HUDEP-2 (cell line): ENCODE results near the gene MOGAT3.

Experiments
- DNase-seq, 76 experiments: peaks; one replicate each; lab custom pipeline; 2025; ENCODE audit not compliant: unreplicated experiment in 76 of 76; lab: John Stamatoyannopoulos, UW

MOGAT3 gene, protein sequence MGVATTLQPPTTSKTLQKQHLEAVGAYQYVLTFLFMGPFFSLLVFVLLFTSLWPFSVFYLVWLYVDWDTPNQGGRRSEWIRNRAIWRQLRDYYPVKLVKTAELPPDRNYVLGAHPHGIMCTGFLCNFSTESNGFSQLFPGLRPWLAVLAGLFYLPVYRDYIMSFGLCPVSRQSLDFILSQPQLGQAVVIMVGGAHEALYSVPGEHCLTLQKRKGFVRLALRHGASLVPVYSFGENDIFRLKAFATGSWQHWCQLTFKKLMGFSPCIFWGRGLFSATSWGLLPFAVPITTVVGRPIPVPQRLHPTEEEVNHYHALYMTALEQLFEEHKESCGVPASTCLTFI

DNA sequence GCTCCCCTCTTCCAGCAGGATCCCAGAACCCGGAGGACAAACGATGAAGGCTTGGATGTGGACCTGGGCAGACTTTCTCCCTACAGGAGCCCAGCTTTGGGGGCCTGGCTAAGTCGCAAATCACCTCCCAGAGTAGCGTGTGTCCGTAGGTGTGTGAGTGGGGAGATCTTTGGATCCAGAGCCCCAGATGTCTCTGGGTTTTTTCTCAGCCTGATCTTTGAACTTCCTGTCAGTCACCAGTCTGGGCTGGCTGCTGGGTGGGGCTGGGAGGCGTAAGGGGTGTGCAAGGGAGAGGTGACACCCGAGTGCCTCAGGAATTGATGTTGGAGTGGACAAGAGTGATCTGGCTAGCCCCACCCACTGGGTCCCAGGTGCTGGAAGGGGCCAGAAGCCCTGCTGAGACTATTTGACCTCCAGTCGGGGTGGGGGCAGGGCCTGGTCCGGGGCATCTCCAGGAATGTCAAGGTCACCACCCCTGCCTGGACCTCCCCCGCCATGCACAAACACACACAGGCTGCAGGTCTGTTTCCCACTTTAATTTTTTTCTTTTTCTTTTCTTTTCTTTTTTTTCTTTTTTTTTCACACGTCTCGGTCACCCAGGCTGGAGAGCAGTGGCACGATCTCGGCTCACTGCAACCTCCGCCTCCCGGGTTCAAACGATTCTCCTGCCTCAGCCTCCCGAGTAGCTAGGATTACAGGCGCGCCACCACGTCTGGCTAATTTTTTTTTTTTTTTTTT, at the start of gene MOGAT3:
Gene MOGAT3 (minus strand): TSS at position 175 of the 738 bp plus-strand sequence. CDS start 182 bp downstream, outside the sequence.
- DNase-seq: peak in 1 of 76 experiments; percentile 2

DNA sequence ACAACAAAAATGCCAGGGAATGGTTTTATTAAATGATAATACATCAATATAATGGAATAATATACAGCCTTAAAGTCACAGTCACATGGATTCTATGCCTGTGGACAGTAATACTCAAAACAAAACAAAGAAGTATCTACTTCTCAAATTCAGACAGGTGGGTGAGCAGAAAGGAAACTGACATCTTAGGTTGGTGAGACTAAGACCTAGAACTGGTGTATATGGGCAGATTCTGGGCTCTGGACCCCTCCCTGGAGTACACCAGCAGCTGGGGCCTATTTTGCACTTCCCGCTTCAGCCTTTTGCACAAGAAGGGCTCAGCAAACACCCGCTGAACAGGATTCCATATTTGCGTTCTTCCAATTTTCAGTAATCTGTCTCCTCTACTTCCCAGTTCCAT, 49.5 kb upstream of the MOGAT3 start:
- DNase-seq: no peak

DNA sequence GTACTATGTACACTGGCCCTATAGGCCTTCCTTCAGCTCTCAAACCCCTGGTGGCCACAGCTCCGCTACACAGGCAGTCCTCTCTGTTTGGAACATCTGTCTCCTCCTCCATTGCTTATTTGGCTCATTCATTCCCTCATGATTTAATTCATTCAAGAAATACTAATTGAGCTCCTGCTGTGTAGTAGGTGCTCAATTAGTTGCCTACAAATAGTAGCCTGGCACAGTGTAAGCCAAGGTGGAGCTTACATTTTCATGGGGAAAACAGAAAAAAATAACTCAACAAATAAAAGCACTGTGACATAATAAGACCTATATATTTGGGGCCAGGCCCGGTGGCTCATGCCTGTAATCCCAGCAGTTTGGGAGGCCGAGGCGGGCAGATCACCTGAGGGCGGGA, 47.4 kb upstream of the MOGAT3 start:
- no peak for DNase-seq

DNA sequence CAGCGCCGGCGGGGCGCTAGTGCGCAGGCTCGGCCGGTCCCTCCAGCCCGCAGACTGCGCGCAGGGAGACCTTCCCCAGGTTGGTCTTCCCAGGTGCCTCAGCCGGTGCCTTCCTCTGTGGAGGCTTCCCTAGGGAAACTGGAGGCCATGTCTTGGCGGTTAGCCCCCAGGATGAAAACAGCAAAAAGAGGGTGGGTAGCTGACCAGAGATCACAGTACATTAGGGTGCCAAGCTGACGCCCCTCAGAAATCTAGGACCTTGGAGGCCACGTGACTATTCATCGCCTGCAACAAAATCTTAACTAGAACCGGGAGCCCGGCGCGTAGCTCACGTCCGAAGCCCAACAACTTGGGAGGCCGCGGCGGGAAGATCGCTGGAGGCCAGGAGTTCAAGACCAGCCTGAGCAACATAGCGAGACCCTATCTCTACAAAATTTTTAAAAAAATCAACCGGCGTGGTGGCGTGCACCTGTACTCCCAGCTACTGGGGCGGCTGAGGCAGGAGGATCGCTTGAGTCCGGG, 44.4 kb upstream of the MOGAT3 start:
- no peak for DNase-seq

DNA sequence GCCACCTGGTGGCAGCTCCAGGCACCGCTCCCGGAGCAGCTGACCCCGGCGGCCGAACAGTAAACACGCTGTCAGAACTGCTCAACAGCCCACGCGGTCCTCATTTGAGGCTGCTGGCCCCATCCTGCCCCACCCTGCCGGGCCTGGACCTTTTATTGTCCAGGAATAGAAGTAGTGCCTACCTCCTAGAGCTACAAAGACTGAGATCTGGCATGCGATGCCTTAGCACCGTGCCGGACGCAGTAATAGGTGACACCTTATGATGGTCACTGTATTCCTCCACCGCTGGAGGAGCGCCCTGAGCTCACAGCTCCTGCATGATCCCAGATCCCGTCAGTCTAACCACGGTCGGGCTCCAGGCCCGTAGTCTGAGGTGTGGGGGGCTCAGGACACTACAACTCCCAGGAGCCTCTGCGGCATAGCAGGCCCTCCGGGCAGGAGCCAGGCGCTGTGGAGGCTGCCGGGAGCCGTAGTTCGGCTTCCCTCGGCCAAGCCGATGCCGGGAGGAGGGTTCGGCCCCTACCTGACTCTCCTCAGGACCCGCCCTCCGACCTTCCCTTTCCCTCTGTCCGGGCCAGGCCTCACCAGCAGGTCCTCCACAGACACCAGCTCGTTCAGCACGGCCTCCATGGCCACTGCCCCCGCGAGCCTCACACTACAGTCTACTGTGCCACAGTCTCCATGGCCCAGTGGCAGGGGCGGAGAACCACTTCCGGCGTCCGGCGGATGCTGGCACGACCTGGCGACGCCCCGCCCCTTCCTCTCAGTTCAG, 43.7 kb upstream of the MOGAT3 start, which contains the start of gene FIS1:
Gene FIS1 (minus strand): TSS at position 707 of the 772 bp plus-strand sequence. CDS start 77 bp downstream, at position 630.
- peak in 75 of 76 experiments; percentile 45 to 92 (median 84) for DNase-seq

DNA sequence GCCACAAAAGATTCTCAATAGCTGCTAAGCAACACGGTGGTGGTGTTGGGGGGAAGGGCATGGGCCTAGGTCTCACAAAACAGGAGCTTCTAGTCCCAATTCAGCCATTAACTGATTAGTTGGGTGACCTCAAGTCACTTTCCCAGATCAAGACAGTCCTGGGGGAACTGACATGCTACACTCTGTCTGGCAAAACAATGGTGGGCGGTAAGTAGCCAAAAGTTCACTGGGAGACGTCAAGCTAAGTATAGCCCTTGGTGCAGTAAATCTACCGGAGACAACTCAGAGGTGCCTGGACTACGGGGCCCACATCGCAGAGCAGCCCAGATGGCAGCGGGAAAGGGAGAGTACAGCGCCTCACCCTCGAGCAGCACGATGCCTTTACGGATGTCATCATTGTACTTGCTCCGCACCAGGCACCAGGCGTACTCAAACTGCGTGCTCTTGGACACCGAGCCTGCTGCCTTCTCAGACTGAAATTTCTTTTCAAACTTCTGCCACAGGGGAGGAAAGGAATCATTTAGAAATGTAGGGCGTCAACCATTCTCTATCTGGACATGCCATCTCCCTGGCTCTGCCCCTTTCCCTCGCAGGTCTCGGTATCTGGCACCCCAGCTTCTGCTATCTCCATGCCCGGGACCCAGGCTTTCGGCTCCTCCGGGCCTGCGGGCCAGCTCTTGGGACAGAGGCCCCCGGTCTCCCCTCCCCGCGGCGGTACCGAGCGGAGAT, 43.0 kb upstream of the MOGAT3 start:
- peak in 74 of 76 experiments; percentile 41 to 94 (median 85) for DNase-seq

DNA sequence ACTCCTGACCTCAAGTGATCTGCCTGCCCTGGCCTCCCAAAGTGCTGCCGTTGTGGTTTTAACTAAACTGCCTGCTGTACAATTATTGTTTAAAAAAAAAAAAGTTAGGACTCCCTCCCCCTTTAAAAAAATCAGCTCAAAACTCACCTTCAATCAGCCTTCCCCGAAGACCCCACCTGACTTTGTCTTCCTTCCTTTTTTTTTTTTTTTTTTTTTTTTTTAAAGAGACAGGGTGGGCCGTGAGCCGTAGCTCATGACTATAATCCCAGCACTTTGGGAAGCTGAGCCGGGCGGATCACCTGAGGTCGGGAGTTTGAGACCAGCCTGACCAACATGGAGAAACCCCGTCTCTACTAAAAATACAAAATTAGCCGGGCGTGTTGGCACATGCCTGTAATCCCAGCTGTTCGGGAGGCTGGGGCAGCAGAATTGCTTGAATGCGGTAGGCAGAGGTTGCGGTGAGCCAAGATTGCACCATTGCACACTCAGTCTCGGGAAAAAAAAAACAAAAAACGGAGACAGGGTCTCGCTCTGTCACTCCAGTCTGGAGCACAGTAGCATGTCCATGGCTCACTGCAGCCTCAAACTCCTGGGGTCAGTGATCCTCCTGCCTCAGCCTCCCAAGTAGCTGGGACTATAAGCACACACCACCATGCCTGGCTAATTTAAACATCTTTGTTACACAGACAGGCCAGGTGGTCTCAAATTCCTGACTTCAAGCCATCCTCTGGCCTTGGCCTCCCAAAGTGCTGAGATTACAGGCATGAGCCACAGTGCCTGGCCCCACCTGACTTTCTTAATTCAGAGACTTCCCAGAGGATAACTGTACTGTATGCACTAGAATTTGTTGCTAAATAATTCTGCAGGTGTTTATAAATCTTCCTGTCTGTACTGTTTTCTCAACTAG, 40.9 kb upstream of the MOGAT3 start:
- peak in 2 of 76 experiments; percentile 4 to 11 for DNase-seq

DNA sequence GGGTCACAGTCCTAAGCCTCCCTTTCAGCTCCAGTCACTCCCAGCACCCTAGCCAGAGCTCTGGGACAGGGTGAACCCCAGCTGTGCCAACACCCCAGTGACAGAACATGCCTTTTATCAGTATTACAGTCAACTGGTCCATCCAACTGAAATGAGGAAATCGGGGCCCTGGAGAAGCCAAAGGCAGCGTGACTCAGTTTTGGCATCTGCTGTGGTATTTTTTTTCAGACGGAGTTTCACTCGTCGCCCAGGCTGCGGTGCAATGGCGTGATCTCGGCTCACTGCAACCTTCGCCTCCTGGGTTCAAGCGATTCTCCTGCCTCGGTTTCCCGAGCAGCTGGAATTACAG, 40.2 kb upstream of the MOGAT3 start:
- DNase-seq: peak in 21 of 76 experiments; percentile 4 to 56 (median 28)

DNA sequence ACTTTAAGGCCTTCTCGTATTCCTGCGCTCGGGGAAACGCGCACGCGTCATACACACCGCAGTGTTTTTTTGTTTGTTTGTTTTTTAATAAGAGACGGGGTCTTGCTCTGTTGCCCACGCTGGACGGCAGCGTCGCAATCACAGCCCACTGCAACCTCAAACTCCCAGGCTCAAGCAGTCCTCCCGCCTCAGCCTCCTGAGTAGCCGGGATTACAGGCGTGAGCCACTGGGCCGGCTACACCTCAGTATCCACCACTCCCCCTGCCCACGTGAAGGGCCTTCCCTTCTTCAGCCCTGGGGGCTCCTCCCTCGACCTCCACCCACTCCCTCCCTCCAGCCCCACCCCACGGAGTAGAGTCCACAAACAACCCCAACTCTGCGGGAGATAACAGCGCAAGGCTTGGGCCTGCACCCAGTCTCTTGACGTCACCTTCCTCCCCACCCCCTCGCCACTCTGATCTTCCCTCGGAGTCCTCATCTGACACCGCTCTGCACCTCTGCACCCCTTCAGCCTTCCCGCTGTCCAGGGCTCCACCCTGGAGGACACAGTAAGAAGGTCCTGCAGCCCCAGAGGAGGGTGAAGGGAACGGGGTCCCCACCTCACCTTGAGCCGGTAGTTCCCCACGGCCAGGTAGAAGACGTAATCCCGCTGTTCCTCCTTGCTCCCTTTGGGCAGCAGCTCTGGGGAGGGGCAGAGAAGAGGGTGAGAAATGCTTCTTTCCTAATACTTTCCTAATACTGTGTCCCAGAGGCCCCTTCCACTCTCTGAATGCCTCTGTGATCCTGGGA, 39.6 kb upstream of the MOGAT3 start:
- DNase-seq: peak in 74 of 76 experiments; percentile 11 to 91 (median 74)

DNA sequence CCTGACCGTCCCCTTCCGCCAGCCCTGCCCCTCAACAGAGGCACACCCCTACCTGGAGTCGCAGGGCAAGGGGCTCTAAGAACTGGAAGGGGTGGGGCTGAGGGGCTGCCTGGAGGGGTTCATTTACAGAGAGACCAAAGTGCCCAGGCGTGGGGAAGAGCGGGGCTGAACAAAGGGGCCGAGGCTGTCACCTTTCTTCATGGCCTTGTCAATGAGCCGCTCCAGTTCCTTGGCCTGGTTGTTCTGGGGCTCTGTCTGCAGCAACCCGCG, 39.0 kb upstream of the MOGAT3 start:
- no peak for DNase-seq

DNA sequence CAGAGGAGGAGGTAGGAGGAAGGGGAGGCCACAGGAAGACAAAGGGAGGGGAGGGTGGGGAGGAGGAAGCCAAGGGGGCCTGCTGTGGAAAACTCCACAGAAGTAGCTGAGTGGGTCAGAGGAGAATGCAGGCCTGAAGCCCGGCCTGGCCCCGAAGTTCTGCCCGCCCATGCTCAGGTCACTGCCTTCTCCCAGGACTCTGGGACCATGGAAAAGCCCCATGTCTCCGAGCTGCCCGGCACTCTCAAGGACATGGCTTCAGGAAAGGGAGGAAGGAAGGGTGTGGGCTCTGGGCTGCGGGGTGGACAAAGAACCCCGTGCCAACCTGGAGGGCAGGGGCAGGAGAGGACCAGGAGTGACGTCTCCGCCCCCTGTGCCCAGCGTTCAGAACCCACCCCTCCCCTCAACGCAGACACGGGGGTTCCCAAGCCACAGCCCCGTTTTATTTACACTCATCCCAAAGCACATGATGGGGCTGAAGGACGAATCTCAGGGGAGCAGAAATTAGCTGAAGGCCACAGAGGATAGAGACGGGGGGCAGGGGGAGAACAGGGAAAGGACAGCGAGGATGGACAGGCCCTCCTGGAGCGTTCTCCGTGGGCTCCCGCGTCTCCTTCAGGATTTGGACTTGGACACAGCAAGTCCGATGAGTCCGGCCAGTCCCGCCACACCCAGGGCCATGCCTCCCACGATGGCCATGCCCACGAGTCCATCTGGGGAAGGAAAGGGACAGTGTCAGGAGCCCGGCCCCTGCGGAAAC, 38.5 kb upstream of the MOGAT3 start:
- no peak for DNase-seq

DNA sequence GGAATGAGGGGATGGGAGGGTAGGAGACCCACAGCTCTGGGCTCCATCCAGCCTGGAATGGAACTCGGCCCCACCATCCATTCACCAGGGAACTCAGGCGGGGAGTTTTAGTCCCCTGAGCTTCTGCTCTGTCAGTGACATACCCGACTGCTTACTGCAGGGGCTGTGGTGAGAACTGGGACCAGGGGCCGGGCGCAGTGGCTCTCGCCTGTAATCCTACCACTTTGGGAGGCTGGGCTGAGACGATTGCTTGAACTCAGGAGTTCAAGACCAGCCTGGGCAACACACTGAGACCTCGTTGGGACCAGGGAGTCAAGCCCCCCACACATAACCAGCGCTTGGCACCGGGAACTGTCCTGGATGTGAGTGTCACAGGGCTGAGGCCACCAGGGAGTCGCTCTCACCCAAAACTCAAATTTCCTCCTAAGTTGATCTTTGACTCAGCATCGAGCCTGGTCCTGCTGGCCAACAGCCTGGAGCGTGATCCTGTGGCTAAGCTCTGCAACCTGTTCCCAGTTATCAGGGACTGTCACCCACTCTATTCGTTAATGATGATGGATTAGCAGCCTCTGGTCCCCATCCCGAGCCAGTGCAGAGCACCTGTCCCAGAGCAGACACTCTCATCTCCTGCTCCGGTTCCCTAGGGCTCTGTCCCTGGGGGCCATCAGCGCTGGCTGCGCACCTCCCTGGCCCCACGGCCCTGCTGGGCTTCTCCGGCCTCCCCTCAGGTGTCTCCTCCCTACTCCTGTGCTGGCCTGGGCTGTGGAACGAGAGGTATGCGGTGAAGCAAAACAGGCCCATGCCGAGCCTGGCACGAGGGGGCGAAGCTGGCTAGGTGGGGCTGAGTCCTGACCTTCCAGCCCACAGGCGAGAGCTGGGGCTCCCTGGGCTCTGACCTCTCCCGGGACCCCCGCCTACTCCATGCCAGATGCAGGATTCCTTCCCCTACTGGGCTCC, 37.7 kb upstream of the MOGAT3 start:
- DNase-seq: no peak

DNA sequence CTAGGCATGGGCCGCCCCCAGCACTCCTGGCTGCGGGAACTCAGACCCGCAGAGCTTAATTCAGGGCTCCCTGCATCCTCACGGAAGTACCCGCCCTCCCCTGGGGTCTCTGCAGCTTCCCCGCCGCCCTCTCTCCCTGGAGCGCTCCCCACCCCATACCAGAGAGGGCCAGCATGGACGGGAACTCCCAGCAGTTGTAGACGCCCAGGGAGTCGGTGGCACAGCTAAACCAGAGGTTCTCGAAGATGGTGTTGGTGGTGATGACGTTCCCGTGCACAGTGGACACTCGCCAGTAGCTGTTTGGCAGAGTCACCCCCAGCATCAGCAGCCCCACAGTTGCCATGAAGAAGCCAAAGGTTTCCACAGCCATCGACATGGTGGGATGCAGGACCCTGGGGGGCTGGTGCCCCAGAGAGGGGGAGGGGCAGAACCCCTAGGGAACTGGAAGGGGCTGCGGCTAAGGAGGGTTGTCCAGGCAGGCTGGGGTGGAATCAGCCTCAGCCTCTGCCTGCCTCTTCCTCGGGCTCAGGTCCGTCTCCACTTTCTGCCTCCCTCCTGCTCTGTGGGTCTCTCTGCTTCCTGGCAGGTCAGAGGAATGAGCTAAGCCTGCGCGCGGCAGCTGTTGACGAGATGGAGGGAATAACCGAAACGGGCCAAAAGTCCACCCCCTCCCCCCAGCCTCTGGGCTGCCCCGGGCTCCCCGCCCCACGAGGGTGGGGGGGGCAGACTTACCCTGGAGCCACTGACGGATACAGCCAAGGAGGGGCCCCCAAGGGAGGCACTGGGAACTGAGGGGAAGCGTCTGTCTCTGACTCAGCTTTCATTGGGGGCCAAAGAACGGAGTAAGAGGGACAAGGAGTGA, 36.6 kb upstream of the MOGAT3 start, which contains the start of gene CLDN15:
Gene CLDN15 (minus strand): TSS at position 597 of the 862 bp plus-strand sequence. CDS start 221 bp downstream, at position 376.
- no peak for DNase-seq

DNA sequence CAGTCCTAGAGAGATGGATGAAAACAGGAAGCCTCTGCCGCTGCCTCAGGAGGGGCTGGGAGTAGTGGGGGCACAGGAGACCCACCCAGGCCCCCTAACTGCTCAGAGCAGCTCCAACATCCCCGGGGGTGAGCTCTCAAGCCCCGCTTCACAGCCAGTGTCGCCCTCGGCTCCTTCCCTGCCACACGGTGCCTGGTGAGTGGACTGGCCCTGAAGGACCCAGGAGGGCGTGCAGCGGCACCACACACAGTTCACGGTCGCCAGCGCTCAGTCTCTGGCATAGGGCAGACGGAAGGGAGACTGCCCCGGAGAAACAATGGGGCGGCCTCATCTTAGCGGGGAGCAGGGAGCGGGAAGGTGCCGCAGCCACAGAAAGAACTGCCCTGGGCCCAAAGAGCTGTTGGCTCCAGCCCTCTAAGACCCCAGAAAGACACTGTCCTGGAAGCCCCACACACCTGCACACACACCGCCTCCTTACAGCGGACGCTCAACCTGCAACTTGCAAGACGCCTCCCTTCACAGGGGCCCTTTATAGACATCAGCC, 35.5 kb upstream of the MOGAT3 start:
- DNase-seq: no peak

DNA sequence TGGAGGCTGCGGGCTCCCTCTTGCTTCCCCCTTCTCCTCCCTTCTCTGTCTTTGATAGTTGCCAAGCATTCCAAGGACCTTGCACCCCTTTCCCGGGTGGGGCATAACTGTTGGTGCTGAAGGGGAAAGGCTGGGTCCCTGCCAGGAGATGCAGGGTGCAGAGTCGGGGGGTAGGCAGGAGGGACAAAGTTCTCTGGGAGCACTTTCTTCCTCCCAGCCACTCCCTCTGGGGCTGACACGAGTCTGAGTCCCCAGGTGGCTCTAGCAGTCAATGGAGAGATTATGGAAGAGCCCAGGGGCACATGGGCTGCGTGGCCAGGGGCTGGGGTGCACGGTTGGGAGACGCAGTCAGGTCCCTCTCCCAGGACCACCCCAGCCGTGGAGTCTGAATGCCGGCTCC, 34.7 kb upstream of the MOGAT3 start:
- no peak for DNase-seq
